Omental fat pad (tissue), 4 donors: ENCODE measurements around the gene WFDC5. TPM values are rescaled to one million over a fixed set of nuclear protein-coding genes. Genes with fewer than 3 reads are reported as not detected.
"Not testable (repeated sequence)": the region's sequence is repeated elsewhere in the genome, so short reads cannot be mapped to it uniquely, and the experiment has no call there.

Source experiments
- ATAC-seq: fragments of 150-250 bp; one replicate; pipeline ENCODE4 v1.9.1; 2016; ENCODE audit warnings: mild to moderate bottlenecking, moderate library complexity; ENCODE audit not compliant: low FRiP score
- DNase-seq: peaks from one replicate; pipeline ENCODE4 v3.0.0-alpha.2; 2019; ENCODE audit warnings: low spot score
- total RNA-seq, 4 donors: library from RNA; depleted of rRNA; stranded (reverse); fragments of >200 nt; gene quantifications; one replicate each; pipeline ENCODE4 v1.1.0, GENCODE V29; 2016
- TF ChIP-seq, protein P1 (sequence below), 3 donors: fragments of 450-650 bp; IDR thresholded peaks; one replicate each; pipeline ENCODE4 v1.5.1; 2016 to 2017; ENCODE audit warnings: antibody characterized with exemption in 3 of 3, mild to moderate bottlenecking in 3 of 3, moderate library complexity in 2 of 3

Gene WFDC5
- not detected for total RNA-seq

- TF ChIP-seq, protein P1, sequence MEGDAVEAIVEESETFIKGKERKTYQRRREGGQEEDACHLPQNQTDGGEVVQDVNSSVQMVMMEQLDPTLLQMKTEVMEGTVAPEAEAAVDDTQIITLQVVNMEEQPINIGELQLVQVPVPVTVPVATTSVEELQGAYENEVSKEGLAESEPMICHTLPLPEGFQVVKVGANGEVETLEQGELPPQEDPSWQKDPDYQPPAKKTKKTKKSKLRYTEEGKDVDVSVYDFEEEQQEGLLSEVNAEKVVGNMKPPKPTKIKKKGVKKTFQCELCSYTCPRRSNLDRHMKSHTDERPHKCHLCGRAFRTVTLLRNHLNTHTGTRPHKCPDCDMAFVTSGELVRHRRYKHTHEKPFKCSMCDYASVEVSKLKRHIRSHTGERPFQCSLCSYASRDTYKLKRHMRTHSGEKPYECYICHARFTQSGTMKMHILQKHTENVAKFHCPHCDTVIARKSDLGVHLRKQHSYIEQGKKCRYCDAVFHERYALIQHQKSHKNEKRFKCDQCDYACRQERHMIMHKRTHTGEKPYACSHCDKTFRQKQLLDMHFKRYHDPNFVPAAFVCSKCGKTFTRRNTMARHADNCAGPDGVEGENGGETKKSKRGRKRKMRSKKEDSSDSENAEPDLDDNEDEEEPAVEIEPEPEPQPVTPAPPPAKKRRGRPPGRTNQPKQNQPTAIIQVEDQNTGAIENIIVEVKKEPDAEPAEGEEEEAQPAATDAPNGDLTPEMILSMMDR (IDR thresholded peaks at IDR 0.05) = no peak
- DNase-seq (no peak), ATAC-seq (no peak)
These were observed at the start of gene WFDC5 for GRCh38 chr20:45114465-45115385. WFDC5 (minus strand) TSS chr20:45115174; CDS start chr20:45115083, 91 bp downstream.

- ATAC-seq (no peak), DNase-seq (no peak)
- TF ChIP-seq, protein P1 (IDR thresholded peaks at IDR 0.05) = no peak
These were observed 48.3 kb upstream of the WFDC5 start for GRCh38 chr20:45163083-45163803.

DNA sequence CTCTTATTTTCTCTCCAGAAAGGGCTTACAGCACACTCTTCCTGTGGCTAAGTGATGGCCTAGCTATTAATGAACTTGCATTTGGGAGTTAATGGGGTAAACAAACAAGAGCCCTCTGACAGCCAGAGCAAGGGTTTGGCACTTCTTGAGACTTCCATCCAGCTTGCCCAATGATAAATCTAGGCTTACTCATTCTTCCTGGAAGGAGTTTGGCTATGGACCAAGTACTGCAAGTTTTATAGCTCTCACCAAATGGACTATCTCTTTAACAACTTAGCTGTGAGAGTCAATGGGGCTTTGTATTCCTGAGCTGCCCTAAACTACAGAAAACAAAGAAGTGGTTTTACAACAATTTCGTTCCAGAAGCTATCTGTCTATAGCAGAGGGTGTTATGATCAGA lies 43.0 kb upstream of the WFDC5 start:
- ATAC-seq = peak; percentile 87
- TF ChIP-seq, protein P1 (IDR thresholded peaks at IDR 0.05) = no peak
- DNase-seq = no peak

DNA sequence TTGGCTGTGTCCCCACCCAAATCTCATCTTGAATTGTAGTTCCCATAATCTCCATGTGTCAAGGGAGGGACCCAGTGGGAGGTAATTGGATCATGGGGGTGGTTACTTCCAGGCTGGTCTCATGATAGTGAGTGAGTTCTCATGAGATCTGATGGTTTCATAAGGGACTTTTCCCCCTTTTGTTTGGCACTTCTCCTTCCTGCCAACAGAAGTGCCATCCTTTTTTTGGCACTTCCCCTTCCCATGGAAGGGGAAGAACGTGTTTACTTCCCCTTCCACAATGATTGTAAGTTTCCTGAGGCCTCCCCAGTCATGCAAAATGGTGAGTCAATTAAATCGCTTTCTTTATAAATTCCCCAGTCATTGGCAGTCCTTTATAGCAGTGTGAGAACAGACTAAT lies 41.7 kb upstream of the WFDC5 start:
- ATAC-seq (no peak), DNase-seq (no peak)
- TF ChIP-seq, protein P1 (IDR thresholded peaks at IDR 0.05) = no peak

GRCh38 chr20:45154794-45155193 lies 39.8 kb upstream of the WFDC5 start:
- not testable (repeated sequence) for DNase-seq

DNA sequence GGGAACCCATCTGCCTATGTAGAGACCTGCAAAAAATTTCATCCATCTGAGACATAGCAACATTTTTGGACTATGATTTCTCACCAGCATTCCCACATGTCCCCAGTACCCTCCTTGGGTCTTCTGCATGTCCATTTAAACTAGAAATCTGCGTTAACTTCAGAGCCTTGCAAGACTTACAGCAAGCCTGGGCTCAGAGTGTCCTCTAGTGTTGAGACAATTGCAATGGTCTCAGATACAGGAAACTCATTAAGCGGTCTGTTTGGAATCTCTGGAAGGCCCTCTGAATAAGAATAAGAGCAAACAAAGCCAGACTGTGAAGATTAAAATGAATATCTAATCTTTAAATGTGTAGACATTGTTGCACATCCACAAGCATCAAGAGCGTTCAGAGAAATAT lies 39.2 kb upstream of the WFDC5 start:
- ATAC-seq = no peak
- no peak for DNase-seq
- TF ChIP-seq, protein P1 (IDR thresholded peaks at IDR 0.05) = no peak

More at GRCh38 chr20:45154794-45155193, 39.8 kb upstream of the WFDC5 start:
- ATAC-seq = not testable (repeated sequence)

DNA sequence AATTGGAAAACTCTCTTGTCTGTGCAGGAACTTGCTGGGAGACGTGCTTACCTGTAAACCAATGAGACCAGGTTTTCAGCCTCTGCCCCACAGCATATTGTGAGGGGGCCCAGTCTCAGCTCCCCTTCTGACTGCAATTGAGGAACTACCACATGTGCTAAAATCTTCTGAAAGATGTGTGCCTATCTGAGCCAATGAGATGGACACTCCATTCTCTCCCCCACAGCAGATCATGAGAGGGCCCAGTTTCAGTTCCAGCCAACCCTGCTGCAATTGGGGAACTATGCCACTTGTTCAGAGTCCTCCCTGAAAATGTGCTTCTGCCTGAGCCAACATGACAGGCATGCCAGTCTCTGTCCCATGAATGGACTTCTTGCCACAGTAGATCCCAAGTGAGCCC lies 38.8 kb upstream of the WFDC5 start:
- TF ChIP-seq, protein P1 (IDR thresholded peaks at IDR 0.05) = no peak
- DNase-seq (no peak), ATAC-seq (no peak)
